Keratinocyte (primary cell): ENCODE data around the gene PDIA2. TPM values are rescaled to one million over a fixed set of nuclear protein-coding genes. Genes with fewer than 3 reads are reported as not detected.

Source experiments
- DNase-seq: peaks from one replicate; pipeline ENCODE4 v3.0.0-alpha.2; 2011; ENCODE audit warnings: low read depth, missing footprints, low spot score
- FAIRE-seq: peaks from 2 replicates; lab custom pipeline; 2011; peaks lifted over from hg19 to GRCh38; lab: Jason Lieb, UNC
- H2AFZ ChIP-seq: 2 replicates; pipeline ENCODE4 v1.6.0; 2012; ENCODE audit warnings: low read length, control low read depth, inconsistent platforms; ENCODE audit not compliant: control insufficient read depth
- H3K27ac ChIP-seq: 2 replicates; pipeline ENCODE4 v1.5.1; 2011; ENCODE audit warnings: low read length; ENCODE audit not compliant: control insufficient read depth, insufficient read depth
- H3K27me3 ChIP-seq: 3 replicates; pipeline ENCODE4 v1.6.0; 2011; ENCODE audit warnings: low read length; ENCODE audit not compliant: control insufficient read depth, insufficient read depth; ENCODE audit errors: extremely low read depth
- H3K36me3 ChIP-seq, 2 experiments: 2 replicates in 1 of 2; 3 replicates in 1 of 2; pipeline ENCODE4 v1.5.1; 2011; ENCODE audit warnings: low read length in 2 of 2, mild to moderate bottlenecking in 1 of 2; ENCODE audit not compliant: control insufficient read depth in 2 of 2, insufficient read depth in 2 of 2; ENCODE audit errors: extremely low read depth in 1 of 2
- H3K4me1 ChIP-seq: 3 replicates; pipeline ENCODE4 v1.5.1; 2011; ENCODE audit warnings: low read length; ENCODE audit not compliant: control insufficient read depth, insufficient read depth; ENCODE audit errors: extremely low read depth
- H3K4me2 ChIP-seq: 3 replicates; pipeline ENCODE4 v1.6.0; 2011; ENCODE audit warnings: low read depth, low read length; ENCODE audit not compliant: control insufficient read depth, insufficient read depth; ENCODE audit errors: extremely low read depth
- H3K4me3 ChIP-seq, 3 experiments: fragments of 200-600 bp in 1 of 3; sonication (generic) in 1 of 3; 2 replicates in 2 of 3; 3 replicates in 1 of 3; pipeline ENCODE4 v1.5.1; 2011 to 2016; ENCODE audit warnings: low read length in 3 of 3, mild to moderate bottlenecking in 3 of 3, control low read depth in 2 of 3, inconsistent platforms in 1 of 3, low read depth in 1 of 3, mixed read lengths in 1 of 3, mixed run types in 1 of 3, moderate library complexity in 1 of 3; ENCODE audit not compliant: control insufficient read depth in 2 of 3, insufficient read depth in 2 of 3; ENCODE audit errors: extremely low read depth in 1 of 3
- H3K79me2 ChIP-seq: 2 replicates; pipeline ENCODE4 v1.6.0; 2012; ENCODE audit warnings: low read length; ENCODE audit not compliant: control insufficient read depth, insufficient read depth
- H3K9ac ChIP-seq: 3 replicates; pipeline ENCODE4 v1.6.0; 2011; ENCODE audit warnings: low read length; ENCODE audit not compliant: control insufficient read depth, insufficient read depth; ENCODE audit errors: extremely low read depth
- H3K9me1 ChIP-seq: 3 replicates; pipeline ENCODE4 v1.6.0; 2011; ENCODE audit warnings: low read length; ENCODE audit not compliant: control insufficient read depth, insufficient read depth; ENCODE audit errors: extremely low read depth
- H3K9me3 ChIP-seq: 2 replicates; pipeline ENCODE4 v1.5.1; 2012; ENCODE audit warnings: low read depth, low read length; ENCODE audit not compliant: control insufficient read depth
- H4K20me1 ChIP-seq: 3 replicates; pipeline ENCODE4 v1.6.0; 2011; ENCODE audit warnings: low read length; ENCODE audit not compliant: control insufficient read depth, insufficient read depth; ENCODE audit errors: extremely low read depth
- CTCF ChIP-seq, 3 experiments: IDR thresholded peaks in 1 of 3; conservative IDR thresholded peaks in 1 of 3; optimal IDR thresholded peaks in 1 of 3; 2 replicates in 2 of 3; 3 replicates in 1 of 3; pipeline versions ENCODE3 to v1.5.1; 2011; ENCODE audit warnings: low read length in 3 of 3, mild to moderate bottlenecking in 3 of 3, moderate library complexity in 2 of 3, control low read depth in 1 of 3, inconsistent platforms in 1 of 3; ENCODE audit not compliant: insufficient read depth in 2 of 3; ENCODE audit errors: extremely low read depth in 1 of 3
- EZH2 ChIP-seq: IDR thresholded peaks from one replicate; pipeline ENCODE4 v1.6.1; 2012; ENCODE audit warnings: inconsistent platforms, mild to moderate bottlenecking, low read length, moderate library complexity
- dilution Hi-C: fragments of 300-500 bp; cut with MboI; formaldehyde crosslinking; loops from one replicate; pipeline ENCODE4 v1.7.0; 2020; ENCODE audit warnings: low sequenced_read_pairs; ENCODE audit not compliant: extremely low pct_ligation_motif_present
- polyA plus RNA-seq, 5 experiments: library from polyadenylated mRNA; depleted of rRNA in 3 of 5; stranded (reverse) in 3 of 5; stranded (forward) in 1 of 5; unstranded in 1 of 5; fragments of >200 nt; gene quantifications; 1 replicate in 1 of 5; 2 replicates in 3 of 5; 3 replicates in 1 of 5; pipeline versions ENCODE4 v1.2.1 to v1.2.3, GENCODE V29; 2011 to 2012; ENCODE audit warnings: missing spikeins in 2 of 5, low read depth in 1 of 5, low replicate concordance in 1 of 5

The PDIA2 gene
- polyA plus RNA-seq, 1 donor (not counting 4 experiments of a cell fraction or from before 2014, with no cell fraction given), result 0.42 TPM

GRCh38 chr16:280005-280460, 2.9 kb upstream of the PDIA2 start:
- H3K4me2 ChIP-seq, result no peak overlapping the region
- H2AFZ ChIP-seq, result no peak overlapping the region
- H4K20me1 ChIP-seq, result no peaks in the 10 kb centered on the region
- no peak overlapping the region for H3K27ac ChIP-seq
- H3K9ac ChIP-seq, result no peak overlapping the region
- H3K9me1 ChIP-seq, result no peaks in the 10 kb centered on the region
- H3K4me3 ChIP-seq, result no peak overlapping the region
- H3K36me3 ChIP-seq, result no peaks in the 10 kb centered on the region
- FAIRE-seq, result no peak
- H3K27me3 ChIP-seq, result peaks cover 60% of the 10 kb centered on the region
- DNase-seq, result no peak
- no peaks in the 10 kb centered on the region for H3K9me3 ChIP-seq
- no peaks in the 10 kb centered on the region for H3K79me2 ChIP-seq
- no peak for TF ChIP-seq CTCF (optimal IDR thresholded peaks at IDR 0.05 in 1 of 3, IDR thresholded peaks at IDR 0.05 in 1 of 3, conservative IDR thresholded peaks at IDR 0.05 in 1 of 3; ENCODE audit: extremely low read depth in 1 of 3, insufficient read depth in 2 of 3, low read length in 3 of 3)
- TF ChIP-seq EZH2, result peak; percentile 42
- dilution Hi-C loops, result no loop called here
- H3K4me1 ChIP-seq, result no peaks in the 10 kb centered on the region

- H3K36me3 ChIP-seq, result no peaks in the 10 kb centered on the region
- no peak within 1 kb of the TSS for H3K27ac ChIP-seq
- H3K27me3 ChIP-seq, result peaks cover 56% of the 10 kb centered on the region
- dilution Hi-C loops, result no loop called here
- H3K79me2 ChIP-seq, result no peaks in the 10 kb centered on the region
- no peaks in the 10 kb centered on the region for H3K9me3 ChIP-seq
- H3K4me1 ChIP-seq, result no peaks in the 10 kb centered on the region
- H2AFZ ChIP-seq, result no peak within 1 kb of the TSS
- DNase-seq (no peak), FAIRE-seq (no peak)
- H3K4me2 ChIP-seq, result no peak within 1 kb of the TSS
- no peak within 1 kb of the TSS for H3K9ac ChIP-seq
- TF ChIP-seq CTCF (optimal IDR thresholded peaks at IDR 0.05 in 1 of 3, IDR thresholded peaks at IDR 0.05 in 1 of 3, conservative IDR thresholded peaks at IDR 0.05 in 1 of 3; ENCODE audit: extremely low read depth in 1 of 3, insufficient read depth in 2 of 3, low read length in 3 of 3) (no peak), EZH2 (no peak)
- H4K20me1 ChIP-seq, result no peaks in the 10 kb centered on the region
- no peaks in the 10 kb centered on the region for H3K9me1 ChIP-seq
- H3K4me3 ChIP-seq, result no peak within 1 kb of the TSS
Observed at GRCh38 chr16:280552-280951, 2.4 kb upstream of the PDIA2 start, which contains the start of gene ARHGDIG. TSS of gene ARHGDIG (plus strand) at chr16:280591. CDS start at chr16:280681, 90 bp downstream.
